Thoracic aorta (tissue), 2 donors: ENCODE measurements around the gene MCAT. TPM values are rescaled to one million over a fixed set of nuclear protein-coding genes. Genes with fewer than 3 reads are reported as not detected.

Experiments used
- ATAC-seq: fragments of 150-250 bp; one replicate; pipeline ENCODE4 v1.8.0; 2017; ENCODE audit warnings: low read depth; ENCODE audit not compliant: insufficient number of reproducible peaks, low FRiP score
- DNase-seq: peaks from one replicate; pipeline ENCODE4 v3.0.0-alpha.2; 2020; ENCODE audit warnings: low spot score
- H3K27ac ChIP-seq, 2 donors: fragments of 200-600 bp; sonication (generic); 1 replicate in 1 of 2; 2 replicates in 1 of 2; pipeline ENCODE4 v1.5.1; 2016; ENCODE audit warnings: mild to moderate bottlenecking in 2 of 2, moderate library complexity in 2 of 2
- H3K27me3 ChIP-seq: fragments of 200-600 bp; sonication (generic); replicated peaks from 2 replicates; pipeline ENCODE4 v1.6.0; 2016; ENCODE audit warnings: mild to moderate bottlenecking; ENCODE audit not compliant: insufficient read depth
- H3K36me3 ChIP-seq: fragments of 200-600 bp; sonication (generic); one replicate; pipeline ENCODE4 v1.5.1; 2016
- H3K4me1 ChIP-seq, 2 donors: fragments of 200-600 bp; sonication (generic); 1 replicate in 1 of 2; 2 replicates in 1 of 2; pipeline versions ENCODE4 v1.5.1 to v1.6.0; 2016; ENCODE audit warnings: low read depth in 2 of 2, mild to moderate bottlenecking in 1 of 2; ENCODE audit not compliant: control insufficient read depth in 1 of 2
- H3K4me3 ChIP-seq: fragments of 200-600 bp; sonication (generic); 2 replicates; pipeline ENCODE4 v1.5.1; 2016; ENCODE audit warnings: mild to moderate bottlenecking
- H3K9me3 ChIP-seq: fragments of 200-600 bp; sonication (generic); 2 replicates; pipeline ENCODE4 v1.5.1; 2016
- total RNA-seq, 2 donors: library from RNA; depleted of rRNA; stranded (reverse); fragments of >200 nt; gene quantifications; one replicate each; pipeline versions ENCODE4 v1.1.0 to v1.2.3, GENCODE V29; 2016
- TF ChIP-seq, protein P1 (sequence below): fragments of 200-600 bp; sonication (generic); IDR thresholded peaks from one replicate; pipeline ENCODE4 v1.5.1; 2019; ENCODE audit warnings: antibody characterized with exemption

MCAT gene
- total RNA-seq, 2 donors from 2014 or later: 9.5 to 16.1 TPM

DNA sequence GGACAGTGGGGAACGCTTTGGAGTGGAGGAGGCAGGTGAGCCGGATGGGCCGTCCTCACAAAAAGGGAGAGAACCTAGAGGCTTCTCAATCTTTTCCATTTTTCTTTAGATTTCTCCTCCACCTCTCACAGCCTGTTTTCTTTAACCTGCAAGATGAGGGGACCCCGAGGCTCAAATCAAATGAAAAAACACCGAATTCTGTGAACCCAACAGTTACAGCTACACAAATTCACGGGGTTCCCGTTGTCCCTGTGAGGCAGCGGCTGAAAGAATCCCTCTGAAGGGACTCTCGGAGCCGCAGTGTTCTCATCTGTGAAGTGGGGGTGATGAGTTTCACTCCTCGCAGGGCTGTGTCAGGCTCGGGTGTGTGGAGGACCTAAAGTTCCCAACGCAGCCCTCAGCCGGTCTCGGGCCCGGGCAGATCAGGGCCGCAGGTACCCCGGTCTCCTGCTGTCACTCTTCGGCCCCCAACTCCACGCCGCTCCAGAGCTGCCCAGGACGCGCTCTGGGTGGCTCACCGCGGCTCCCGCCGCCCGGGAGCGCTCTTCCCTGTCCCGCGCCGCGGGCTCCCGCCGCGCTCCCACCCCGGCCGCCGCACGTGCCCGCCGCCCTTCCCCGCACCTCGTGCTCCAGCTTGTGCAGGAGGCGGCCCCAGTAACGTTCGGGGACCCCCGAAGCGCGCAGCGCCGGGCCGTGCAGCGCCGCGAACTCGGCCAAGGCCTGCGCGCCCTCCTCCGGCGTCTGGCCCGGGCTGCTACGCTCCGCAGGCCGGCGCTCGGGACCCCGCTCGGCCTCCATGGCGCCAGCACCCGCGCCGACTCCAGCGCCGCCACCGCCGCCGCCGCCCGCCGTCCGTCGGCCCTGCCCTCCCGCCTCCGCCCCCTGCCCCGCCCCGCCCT is 43.3 kb upstream of the MCAT start, which contains the start of gene TTLL12:
TTLL12 (minus strand) TSS at position 863 of the 899 bp plus-strand sequence; CDS start at position 798, 65 bp downstream.
- H3K27me3 ChIP-seq: no peaks in the 10 kb centered on the region
- H3K27ac ChIP-seq: peak within 1 kb of the TSS; percentile 91 to 92
- ATAC-seq (no peak), DNase-seq (no peak)
- peak within 1 kb of the TSS; percentile 88 for H3K4me3 ChIP-seq
- H3K9me3 ChIP-seq: no peaks in the 10 kb centered on the region
- TF ChIP-seq, protein P1, sequence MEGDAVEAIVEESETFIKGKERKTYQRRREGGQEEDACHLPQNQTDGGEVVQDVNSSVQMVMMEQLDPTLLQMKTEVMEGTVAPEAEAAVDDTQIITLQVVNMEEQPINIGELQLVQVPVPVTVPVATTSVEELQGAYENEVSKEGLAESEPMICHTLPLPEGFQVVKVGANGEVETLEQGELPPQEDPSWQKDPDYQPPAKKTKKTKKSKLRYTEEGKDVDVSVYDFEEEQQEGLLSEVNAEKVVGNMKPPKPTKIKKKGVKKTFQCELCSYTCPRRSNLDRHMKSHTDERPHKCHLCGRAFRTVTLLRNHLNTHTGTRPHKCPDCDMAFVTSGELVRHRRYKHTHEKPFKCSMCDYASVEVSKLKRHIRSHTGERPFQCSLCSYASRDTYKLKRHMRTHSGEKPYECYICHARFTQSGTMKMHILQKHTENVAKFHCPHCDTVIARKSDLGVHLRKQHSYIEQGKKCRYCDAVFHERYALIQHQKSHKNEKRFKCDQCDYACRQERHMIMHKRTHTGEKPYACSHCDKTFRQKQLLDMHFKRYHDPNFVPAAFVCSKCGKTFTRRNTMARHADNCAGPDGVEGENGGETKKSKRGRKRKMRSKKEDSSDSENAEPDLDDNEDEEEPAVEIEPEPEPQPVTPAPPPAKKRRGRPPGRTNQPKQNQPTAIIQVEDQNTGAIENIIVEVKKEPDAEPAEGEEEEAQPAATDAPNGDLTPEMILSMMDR: no peak
- H3K36me3 ChIP-seq: no peaks in the 10 kb centered on the region
- H3K4me1 ChIP-seq: peaks cover 4 to 19% of the 10 kb centered on the region in 2 donors

DNA sequence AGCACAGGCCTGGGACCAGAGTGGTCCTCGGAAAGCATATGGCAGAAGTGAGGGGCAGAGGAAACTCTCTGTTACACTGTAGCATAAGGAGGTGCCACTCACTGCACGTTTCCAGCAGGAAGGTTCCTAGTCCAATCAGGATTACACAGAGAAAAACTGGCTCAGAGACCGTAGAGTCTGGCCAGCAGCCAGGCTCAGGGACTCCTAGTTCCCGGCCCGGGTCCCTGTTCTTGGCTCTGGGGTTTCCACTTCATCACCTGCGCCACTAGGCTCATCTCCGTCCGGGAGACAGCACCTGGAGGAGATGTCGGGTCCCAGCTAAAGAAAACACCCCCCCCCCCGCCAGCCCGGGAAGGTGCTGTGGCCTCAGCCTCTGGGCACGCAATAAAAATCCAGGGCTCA is 42.7 kb upstream of the MCAT start:
- no peaks in the 10 kb centered on the region for H3K36me3 ChIP-seq
- no peak overlapping the region for H3K27ac ChIP-seq
- H3K9me3 ChIP-seq: no peaks in the 10 kb centered on the region
- no peak for ATAC-seq
- TF ChIP-seq, protein P1: no peak
- H3K27me3 ChIP-seq: no peaks in the 10 kb centered on the region
- H3K4me3 ChIP-seq: peak overlapping the region; percentile 88
- DNase-seq: no peak
- peaks cover 4 to 19% of the 10 kb centered on the region in 2 donors for H3K4me1 ChIP-seq

DNA sequence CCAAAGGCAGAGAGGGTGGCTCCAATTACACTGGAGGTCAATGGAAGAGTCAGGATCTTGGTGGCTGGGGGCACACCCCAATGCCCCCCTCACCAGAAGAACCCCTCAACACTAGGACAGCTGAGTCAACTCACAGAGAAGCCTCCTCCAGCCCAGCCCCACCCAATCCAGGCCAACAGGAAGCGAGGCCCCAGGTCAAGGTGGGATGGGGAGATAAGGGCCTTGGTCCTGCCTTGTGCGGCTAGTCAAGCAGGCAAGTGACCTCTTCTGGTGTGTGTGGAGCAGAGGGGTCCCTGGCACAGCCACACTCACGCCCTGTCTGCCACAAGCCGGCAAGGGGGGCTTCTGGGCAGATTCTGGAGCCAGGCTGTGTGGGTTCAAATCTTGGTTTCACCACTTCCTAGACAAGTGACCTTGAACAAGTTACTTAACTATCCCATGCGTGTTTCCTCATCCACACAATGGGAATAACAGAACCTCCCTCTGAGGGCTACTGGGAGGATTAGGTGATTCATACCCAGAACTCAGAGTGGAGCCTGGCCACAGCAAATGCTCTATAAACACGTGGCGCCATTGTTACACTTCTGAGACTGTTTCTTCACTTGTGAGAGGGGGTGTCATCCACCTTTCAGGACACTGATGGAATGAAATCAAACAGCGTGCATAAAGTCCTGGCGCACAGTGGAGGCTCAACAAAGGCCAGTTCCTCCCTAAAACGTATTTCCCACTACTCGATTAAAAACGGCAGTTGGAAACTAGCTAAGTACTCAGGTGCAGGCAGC is 40.5 kb upstream of the MCAT start:
- no peaks in the 10 kb centered on the region for H3K27me3 ChIP-seq
- TF ChIP-seq, protein P1: no peak
- no peak overlapping the region for H3K4me3 ChIP-seq
- H3K36me3 ChIP-seq: peaks cover 10% of the 10 kb centered on the region
- ATAC-seq: no peak
- H3K27ac ChIP-seq: no peak overlapping the region
- H3K9me3 ChIP-seq: no peaks in the 10 kb centered on the region
- peaks cover 4 to 19% of the 10 kb centered on the region in 2 donors for H3K4me1 ChIP-seq
- DNase-seq: no peak

DNA sequence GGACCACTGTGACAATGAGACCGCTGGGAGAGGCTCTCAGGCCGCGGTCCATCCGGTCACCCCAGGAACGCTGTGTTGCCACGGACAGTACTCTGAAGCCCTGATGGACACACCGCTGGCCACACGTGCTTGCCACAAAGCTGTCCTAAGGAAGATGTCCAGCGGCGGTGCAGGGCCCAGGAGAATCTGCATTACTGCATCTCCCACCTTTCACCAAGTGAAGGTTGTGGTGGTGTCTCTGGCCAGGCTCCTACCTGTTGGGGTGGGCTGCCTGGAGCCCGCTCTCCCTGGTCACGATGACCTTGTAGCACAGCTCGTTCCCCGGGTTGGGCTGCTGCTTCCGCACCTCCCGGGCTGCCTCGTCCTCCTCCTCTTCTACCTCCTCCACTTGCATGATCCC is 39.5 kb upstream of the MCAT start:
- DNase-seq (no peak), ATAC-seq (no peak)
- TF ChIP-seq, protein P1: no peak
- Histone ChIP-seq H3K4me3 (no peak overlapping the region), H3K36me3 (peaks cover 10% of the 10 kb centered on the region), H3K27me3 (no peaks in the 10 kb centered on the region), H3K27ac (no peak overlapping the region), H3K4me1 (peaks cover 4 to 14% of the 10 kb centered on the region in 2 donors), H3K9me3 (no peaks in the 10 kb centered on the region)

DNA sequence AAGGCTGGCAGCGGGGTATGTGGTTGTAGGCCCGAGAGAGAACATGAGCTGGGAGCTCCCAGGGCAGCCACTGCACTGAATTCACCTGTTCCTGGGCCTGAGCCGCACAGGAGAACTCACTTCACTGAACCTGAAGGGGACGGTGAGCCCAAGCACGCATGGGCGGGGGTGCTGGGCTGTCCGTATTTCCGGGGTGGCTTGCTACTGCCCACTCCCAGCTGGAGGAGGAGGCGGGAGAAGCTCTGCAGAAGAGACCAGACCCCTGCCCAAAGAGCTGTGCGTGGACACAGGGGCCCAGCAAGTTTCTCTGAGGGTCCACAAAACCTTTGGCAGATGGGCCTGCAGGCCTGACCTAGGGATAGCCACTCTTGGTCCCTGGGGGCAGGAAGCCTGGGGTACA is 38.9 kb upstream of the MCAT start:
- TF ChIP-seq, protein P1: no peak
- H3K27me3 ChIP-seq: no peaks in the 10 kb centered on the region
- H3K27ac ChIP-seq: no peak overlapping the region
- ATAC-seq (no peak), DNase-seq (no peak)
- H3K4me3 ChIP-seq: no peak overlapping the region
- H3K4me1 ChIP-seq: peaks cover 4 to 13% of the 10 kb centered on the region in 2 donors
- no peaks in the 10 kb centered on the region for H3K9me3 ChIP-seq
- peaks cover 10% of the 10 kb centered on the region for H3K36me3 ChIP-seq
